HG03097 (cell line): ENCODE data around the gene LTBP1.
"Not testable (repeated sequence)": the region's sequence is repeated elsewhere in the genome, so short reads cannot be mapped to it uniquely, and the experiment has no call there.

ENCODE experiments used
- ATAC-seq: cut with Tn5 transposase; IDR thresholded peaks from one replicate; pipeline ENCODE4 v1.9.1; 2021; ENCODE audit not compliant: unreplicated experiment, low FRiP score

The LTBP1 gene

DNA sequence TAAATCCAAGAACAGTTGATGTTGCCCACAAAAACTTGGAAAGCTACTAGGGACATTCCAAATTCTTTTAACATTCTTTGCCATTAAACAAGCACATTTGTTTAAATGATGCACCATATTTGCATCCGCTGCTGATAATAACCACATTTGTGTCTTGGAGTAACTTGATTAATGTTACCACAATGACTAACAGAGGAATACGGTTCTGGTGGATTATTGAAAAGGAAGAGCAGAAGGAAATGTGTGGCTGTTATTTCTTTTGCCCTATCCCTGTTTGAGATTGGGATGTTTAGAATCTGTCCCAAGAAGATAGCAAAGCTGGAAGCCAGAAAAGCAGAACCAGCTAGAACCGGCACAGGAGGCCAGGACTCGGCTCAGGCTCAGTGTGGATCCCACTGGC is 490.5 kb downstream of the LTBP1 start:
- no peak for ATAC-seq

DNA sequence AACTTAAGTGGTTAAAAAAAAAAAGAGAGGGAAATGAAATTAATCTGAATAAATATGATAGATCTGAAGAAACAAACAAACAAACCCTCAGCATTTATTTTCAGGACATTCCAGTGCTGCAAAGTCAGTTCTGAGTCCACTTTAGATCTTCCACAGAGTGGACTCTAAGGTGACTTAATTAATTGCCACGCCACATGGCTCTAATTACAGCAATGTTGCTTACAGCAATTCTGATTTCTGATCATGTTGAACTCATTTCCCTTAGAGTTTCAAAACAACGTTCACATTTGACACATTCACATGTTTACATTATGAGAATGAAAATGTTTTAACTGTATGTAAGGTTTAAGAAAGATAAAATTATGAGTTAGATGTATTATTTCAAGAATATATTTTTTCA is 491.1 kb downstream of the LTBP1 start:
- no peak for ATAC-seq

DNA sequence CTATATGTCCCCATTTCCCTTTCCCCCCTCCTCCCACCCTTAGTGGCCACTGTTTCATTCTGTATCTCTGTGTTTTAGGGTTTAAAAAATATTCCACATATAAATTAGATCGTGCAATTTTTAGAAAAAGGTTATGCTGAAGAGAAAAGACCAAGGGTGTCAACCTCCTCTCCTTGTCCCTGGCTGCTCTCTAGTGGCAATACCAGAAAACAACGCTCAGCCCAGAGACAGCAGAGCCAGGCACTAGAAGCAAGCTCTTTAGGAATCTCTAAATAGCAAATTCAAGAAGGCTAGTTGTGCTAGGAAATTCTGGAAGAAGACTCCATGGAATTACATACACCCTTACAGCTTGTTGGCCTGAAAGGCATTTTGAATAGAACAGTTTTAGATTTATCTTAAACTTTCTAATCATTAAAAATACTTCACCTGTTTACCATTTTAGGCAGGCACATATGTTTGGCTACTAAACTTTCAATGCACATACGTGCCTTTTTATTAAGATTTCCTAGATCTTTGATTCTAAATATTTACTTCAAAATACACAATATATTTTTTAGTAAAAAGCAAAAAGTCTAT is 494.6 kb downstream of the LTBP1 start:
- ATAC-seq: no peak

DNA sequence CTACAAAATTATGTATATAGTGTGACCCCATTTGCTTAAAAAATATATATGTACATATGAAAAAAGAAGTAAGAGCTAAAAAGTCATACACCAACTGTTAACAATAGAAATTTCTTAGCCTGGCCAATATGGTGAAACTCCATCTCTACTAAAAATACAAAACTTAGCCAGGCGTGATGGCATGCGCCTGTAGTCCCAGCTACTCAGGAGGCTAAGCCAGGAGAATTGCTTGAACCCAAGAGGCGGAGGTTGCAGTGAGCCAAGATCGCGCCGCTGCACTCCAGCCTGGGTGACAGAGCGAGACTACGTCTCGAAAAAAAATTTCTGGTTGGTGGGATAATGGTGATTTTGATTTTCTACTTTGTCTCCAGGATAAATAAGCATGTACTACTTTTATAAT is 495.3 kb downstream of the LTBP1 start:
- not testable (repeated sequence) for ATAC-seq

DNA sequence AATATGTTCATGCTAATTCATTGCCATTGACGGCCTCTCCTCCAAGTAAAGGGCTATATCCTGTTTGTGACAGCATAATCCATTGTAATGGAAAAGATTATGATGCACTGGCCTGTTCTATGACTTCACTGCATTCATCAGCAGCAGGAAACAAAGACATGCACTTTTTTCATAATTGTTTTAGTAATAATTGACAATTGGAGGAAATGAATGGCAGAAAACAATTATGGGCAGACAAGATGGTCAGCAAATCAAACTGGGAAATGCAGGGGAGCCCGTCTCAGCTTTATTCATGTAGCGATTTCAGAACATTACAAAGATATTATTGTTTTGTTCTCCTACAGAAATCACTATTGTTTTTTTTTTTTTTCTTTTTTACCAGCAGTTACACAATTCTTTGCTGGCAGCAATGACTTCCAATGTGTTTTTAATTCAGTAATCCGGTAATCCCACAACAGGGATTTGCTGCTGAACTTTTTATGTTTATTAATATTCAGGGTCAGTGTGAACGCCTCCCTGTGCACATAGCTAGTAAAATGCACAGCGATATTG is 495.9 kb downstream of the LTBP1 start:
- ATAC-seq: no peak

DNA sequence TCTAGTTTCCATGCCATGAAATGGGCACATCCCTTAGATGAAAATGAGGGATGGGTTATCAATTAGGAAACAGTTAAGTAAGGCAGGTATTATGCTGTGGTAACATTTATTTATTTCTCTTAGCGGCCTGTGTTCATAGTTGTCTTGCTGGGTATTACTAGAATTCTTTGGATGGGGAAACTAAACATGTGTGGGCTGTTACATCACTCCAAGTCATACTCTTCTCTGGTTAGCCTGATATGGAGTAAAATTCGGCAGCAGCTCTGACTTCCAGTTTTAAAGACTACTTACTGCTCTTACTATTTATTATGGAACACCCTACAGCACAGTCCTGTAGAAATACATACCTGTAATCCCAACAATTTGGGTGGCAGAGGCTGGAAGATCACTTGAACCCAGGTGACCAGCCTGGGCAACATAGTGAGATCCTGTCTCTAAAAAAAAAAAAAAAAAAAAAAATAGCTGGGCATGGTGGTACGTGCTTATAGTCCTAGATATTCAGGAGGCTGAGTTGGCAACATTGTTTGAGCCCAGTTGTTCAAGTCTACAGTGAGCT is 496.6 kb downstream of the LTBP1 start:
- no peak for ATAC-seq

DNA sequence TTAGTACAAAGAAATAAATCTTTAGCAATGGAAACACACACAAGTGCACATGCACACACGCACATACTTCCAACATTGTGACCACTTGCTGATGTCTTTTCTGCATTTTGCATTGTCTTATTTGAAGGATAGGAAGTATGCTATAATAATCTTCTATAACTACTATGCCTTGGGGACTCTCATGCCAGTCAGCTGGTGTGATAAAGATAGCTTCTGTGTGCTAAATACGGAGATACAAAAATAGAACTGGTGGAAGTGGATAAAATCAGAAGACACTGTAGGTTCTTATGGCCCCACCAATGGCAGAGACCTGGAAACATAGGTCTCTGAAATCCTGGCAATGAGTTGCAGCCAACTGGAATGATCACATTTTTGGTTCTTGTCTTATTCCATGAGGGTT is 498.2 kb downstream of the LTBP1 start:
- ATAC-seq: no peak

DNA sequence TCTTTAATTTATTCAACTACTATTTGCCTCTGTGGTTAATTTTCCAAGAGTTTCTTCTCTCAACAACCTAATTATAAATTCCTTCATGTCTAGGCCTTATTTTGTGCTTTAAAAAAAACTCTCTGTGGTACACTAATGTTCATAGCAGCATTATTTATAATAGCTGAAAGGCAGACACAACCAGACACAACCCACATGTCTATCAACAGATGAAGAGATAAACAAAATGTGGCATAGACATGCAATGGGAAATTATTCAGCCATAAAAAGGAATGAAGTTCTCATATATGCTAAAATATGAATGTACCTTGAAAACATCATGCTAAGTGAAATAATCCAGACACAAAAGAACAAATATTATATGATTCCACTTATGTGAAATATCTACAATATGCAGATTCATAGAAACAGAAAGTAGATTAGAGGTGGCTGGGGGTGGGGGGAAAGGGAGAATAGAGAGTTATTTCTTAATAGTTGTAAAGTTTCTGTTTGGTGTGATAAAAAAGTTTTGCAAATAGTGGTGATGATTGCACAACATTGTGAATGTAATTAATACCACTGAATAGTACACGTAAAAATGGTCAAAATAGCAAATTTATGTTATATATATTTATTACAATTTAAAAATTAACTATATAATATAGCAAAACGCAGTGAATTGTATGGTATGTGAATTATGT is 501.6 kb downstream of the LTBP1 start:
- no peak for ATAC-seq
